HG02885 (cell line): ENCODE results near the gene TSSC4.
"Not testable (repeated sequence)": the region's sequence is repeated elsewhere in the genome, so short reads cannot be mapped to it uniquely, and the experiment has no call there.

Experiments
- ATAC-seq: cut with Tn5 transposase; IDR thresholded peaks from one replicate; pipeline ENCODE4 v1.9.1; 2021; ENCODE audit warnings: mild to moderate bottlenecking; ENCODE audit not compliant: unreplicated experiment, poor library complexity

TSSC4 gene

DNA sequence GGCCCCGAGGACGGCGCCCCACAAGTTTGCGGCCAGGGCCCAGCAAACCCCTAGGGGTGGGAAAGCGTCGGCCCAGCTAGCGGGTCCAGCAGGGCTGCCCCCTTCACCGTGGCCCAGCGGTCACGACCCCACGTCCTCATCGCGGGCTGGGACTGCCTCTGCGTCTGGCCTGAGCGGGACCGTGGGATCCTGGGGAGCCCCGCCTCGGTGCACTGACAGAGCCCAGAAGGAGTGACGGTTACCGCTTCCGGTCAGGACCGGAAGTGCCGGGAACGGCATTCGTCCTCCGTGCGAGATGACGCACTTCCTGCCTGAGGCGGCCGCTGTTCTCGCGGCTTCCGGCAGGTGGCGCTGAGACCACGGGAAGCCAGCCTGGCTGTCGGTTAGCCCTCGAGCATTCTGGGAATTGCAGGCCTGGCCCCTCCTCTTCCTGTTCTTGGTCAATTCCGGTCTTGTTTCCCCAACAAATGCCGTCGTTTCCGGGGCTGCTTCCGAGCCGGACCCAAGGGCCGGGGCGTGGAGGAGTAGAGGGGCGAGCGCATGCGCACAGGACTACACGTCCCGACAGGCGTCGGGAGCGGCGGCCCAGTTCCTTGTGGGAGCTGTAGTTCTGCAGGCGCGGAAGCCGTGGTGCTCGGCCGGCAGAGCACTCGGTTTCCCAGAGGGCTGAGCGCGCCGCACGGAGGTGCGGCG is at the start of gene TSSC4:
TSS of gene TSSC4 (plus strand) at position 682 of the 693 bp plus-strand sequence. CDS start 1,884 bp downstream, outside the sequence.
- peak; percentile 84 for ATAC-seq

DNA sequence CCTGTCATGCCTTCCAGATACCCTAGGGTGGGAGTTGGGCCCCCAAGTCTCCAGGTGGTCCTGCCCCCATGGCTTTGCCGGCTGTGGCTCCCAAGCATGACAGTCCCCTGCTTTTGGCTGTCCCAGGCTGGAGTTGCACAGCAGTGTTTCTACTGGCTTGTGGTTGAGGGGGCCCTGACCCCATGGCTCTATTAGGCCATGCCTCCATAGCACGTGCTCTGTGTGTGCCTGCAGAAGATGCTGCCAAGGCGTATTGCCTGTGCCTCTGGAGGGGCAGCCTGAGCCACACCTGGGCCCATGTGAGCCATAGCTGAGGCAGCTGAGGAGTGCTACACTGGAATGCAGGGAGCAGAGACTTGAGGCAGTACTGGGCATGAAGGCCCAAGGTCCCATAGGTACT is 48.8 kb upstream of the TSSC4 start:
- no peak for ATAC-seq

DNA sequence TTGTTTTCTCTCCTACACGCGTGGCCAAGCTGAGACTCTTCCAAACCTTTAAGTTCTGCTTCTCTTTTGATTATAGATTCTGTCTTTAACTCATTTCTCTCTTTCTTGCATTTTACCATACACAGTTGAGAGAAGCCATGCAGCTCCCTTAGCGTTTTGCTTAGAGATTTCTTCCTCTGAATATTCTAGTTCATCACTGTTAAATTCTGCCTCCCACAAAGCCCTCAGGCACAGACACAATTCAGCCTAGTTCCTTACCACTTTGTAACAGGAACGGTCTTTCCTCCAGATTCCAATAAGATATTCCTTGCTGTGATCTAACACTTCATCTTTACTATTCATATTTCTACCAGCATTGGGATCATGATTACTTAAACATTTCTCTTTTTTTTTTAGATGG is 48.1 kb upstream of the TSSC4 start:
- no peak for ATAC-seq

- no peak for ATAC-seq
These were observed 45.4 kb upstream of the TSSC4 start for GRCh38 chr11:2355000-2355644.

GRCh38 chr11:2357246-2357645 is 43.3 kb upstream of the TSSC4 start:
- no peak for ATAC-seq

GRCh38 chr11:2357651-2358050 is 42.9 kb upstream of the TSSC4 start:
- not testable (repeated sequence) for ATAC-seq

- ATAC-seq, result no peak
These were observed 41.7 kb upstream of the TSSC4 start for GRCh38 chr11:2358754-2359442.

- ATAC-seq, result no peak
These were observed 41.0 kb upstream of the TSSC4 start for GRCh38 chr11:2359557-2359956.

DNA sequence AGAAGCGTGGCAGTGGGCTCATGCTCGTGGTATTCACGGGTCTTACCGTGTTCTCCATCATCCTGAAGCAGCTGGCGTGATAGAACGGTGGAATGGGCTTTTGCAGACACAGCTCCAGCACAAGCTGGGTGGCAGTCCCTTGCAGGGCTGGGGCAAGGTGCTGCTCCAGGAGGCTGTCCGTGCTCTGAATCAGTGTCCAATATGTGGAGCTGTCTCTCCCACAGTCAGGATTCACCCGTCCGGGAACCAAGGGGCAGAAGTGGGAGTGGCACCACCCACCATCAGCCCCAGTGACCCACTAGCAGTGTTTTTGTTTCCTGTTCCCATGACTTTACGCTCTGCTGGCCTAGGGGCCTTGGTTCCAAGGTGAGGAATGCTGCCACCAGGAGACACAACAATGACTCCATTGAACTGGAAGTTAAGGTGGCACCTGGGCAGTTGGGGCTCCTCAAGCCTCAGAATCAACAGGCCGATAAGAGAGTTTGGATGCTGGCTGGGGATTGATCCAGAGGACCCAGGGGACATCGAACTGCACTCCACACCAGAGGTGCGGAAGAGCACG is 40.4 kb upstream of the TSSC4 start:
- ATAC-seq, result no peak

DNA sequence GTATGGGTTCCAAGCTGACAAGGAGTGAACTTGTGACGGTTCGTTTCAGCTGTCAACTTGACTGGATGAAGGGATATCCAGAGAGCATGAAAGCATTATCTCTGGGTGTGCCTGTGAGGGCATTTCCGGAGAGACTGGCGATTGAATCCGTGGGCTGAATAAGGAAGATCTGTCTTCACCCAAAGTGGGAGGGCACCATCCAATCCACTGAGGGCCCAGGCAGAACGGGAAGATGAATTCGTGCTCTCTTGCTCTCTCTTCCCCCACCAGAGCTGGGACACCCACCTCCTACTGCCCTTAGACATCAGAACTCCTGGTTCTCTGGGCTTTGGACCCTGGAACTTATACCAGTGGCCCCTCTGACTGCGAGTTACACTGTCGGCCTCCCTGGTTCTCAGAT is 39.0 kb upstream of the TSSC4 start:
- no peak for ATAC-seq

DNA sequence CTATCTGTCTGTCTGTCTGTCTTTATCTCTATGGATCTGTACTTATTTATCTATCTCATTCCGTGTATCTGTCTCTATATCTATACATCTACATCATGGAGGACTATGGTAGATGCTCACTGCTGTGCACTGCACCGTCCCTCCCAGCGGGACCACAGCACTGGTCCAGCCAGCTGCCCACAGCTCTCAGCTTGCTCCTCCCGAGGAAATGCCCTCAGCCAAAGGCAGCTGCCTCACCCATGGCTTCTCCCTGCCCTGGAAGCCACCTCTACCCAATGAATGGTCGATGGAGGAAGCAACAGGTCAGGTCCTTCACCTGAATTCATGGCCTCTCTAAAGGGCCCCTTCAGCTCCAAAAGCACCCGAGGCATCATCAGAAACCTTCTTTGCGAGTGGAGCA is 38.1 kb upstream of the TSSC4 start:
- no peak for ATAC-seq

DNA sequence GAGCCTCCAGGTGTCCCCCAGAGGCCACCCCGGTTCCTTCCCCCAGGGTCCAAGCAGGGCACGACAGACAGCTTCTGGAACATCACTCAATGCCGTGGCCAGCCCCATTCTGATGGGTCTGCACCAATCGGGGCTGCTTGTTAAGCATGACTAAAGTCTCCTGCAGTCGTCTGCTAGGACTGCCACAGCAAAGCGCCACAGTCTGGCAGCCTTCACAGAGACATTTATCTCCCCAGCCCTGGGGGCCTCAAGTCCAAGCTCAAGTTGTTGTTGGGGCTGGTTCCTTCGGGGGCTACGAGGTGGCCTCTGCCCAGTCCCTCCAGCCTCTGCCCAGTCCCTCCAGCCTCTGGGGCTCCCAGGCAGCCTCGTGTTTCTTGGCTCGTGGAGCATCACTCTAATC is 37.4 kb upstream of the TSSC4 start:
- no peak for ATAC-seq

GRCh38 chr11:2363577-2364370 is 36.8 kb upstream of the TSSC4 start:
- ATAC-seq, result no peak

DNA sequence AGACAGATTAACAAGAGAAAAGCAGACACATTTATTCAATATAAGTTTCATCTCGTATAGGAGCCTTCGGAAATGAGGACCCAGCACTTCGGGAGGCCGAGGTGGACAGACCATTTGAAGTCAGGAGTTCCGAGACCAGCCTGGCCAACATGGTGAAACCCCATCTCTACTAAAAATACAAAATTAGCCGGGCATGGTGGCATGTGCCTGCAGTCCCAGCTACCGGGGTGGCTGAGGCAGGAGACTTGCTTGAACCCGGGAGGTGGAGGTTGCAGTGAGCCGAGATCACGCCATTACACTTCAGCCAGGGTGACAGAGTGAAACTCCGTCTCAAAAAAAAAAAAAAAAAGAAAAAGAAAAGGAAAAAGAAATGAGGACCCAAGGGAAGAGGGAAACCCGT is 36.2 kb upstream of the TSSC4 start:
- ATAC-seq, result not testable (repeated sequence)

DNA sequence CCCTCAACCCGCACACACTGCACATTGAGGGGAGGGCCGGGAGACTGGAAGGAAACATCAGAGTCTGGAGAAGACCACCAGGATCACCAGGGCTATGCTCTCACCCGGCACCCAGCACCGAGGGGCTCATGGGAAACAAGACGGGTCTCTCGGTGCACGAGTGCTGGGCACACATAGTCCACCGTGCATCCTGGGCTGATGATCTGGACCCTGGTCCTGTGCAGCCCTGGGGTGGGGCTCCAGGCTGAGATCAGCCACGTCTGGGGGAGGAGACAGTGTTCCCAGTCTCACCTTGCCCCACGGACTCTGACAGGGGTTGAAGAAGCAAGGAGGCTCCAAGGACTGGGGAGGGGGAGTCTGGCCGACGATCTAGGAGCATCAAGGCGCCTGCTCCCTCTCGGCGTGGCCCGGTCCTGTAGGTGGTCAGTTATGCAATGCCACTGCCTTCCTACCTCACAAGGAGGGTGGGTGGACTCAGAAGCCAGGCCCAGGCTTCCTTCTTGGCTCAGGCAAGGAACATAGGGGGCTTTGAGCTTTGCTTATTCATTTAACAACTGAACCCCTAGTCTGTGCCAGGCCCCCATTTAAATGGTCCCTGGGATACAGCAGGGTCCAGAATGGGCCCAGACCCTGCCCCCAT is 34.9 kb upstream of the TSSC4 start:
- no peak for ATAC-seq

GRCh38 chr11:2366276-2366675 is 34.3 kb upstream of the TSSC4 start:
- no peak for ATAC-seq

DNA sequence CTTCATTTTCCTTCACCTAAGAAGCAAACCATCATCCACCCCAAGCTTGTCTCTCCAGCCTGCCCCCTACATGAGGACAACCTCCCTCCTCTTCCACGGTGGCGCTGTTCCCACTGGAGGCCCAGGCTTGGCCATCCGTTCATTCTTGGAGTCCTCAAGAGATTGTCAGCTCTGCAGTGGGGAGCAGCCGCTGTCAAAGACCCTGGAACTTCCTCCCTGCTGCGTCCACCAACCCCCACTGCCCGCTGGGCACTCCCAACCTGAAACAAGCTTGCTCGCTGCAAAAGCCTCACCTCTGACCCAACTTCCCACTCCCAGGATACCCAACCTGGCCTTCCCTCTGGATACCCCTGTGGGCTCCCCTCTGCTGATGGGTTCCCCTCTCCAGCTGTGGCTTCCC is 33.8 kb upstream of the TSSC4 start:
- no peak for ATAC-seq

GRCh38 chr11:2367266-2368160 is 33.0 kb upstream of the TSSC4 start:
- no peak for ATAC-seq
